Stromal cell of bone marrow (primary cell): ENCODE data around the gene MIGA1.
A peak's percentile ranks its signal among the peaks of the same experiment; 100 is the strongest.
"Not testable (repeated sequence)": the region's sequence is repeated elsewhere in the genome, so short reads cannot be mapped to it uniquely, and the experiment has no call there.

ENCODE experiments used
- DNase-seq: peaks from one replicate; pipeline ENCODE4 v3.0.0-alpha.2; 2012; ENCODE audit warnings: low read depth

Gene MIGA1, protein sequence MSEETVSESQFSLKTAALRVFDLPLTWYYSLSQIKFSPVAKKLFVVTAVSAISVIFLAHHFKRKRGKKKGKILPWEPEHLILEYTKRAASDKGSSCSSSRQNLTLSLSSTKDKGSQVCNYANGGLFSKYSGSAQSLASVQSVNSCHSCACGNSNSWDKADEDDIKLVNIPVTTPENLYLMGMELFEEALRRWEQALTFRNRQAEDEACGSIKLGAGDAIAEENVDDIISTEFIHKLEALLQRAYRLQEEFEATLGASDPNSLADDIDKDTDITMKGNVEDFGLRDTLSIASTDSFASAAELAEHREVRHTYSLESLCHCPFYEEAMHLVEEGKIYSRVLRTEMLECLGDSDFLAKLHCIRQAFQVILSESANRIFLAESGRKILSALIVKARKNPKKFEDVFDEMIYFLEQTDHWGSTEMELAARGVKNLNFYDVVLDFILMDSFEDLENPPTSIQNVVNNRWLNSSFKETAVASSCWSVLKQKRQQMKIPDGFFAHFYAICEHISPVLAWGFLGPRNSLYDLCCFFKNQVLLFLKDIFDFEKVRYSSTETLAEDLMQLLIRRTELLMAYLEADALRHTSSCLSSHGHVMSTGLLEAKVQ

DNA sequence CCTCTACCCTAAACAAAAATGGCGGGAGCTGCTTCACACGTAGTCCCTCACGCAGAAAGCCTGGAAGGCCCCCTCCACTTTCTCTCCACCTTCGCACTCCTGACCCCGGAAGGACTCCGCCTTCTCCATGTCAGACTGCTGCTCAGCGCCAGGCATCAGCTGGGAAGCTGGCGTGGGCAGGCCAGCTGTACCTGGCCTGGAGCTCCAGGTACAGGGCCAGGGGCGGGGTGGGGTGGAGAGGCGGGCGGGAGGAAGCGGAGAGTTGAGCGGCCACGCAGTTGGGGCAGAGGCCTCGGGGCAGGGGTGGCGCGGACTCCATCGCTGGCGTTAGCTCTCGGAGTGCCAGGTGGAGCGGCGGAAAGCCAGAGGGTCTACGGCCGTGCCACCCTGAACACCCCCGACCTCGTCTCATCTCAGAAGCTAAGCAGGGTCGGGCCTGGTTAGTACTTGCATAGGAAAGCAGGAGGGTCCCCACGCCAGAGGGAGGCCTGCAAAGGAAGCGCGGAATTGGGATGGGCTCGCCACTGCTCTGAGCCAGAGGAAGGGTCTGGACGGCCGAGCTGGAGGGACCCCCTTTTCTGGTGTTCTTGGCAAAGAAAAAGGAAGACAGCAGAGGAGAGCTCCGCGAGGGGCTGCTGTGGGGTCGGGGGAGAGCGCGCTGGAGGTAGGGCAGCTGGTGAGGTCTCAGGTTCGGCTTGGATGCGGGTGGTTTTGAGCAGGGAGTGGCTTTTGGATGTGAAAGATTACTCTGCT lies at the start of gene MIGA1:
TSS of gene MIGA1 (plus strand) at position 121 of the 753 bp plus-strand sequence. CDS start 3,604 bp downstream, outside the sequence.
- peak; percentile 87 for DNase-seq

DNA sequence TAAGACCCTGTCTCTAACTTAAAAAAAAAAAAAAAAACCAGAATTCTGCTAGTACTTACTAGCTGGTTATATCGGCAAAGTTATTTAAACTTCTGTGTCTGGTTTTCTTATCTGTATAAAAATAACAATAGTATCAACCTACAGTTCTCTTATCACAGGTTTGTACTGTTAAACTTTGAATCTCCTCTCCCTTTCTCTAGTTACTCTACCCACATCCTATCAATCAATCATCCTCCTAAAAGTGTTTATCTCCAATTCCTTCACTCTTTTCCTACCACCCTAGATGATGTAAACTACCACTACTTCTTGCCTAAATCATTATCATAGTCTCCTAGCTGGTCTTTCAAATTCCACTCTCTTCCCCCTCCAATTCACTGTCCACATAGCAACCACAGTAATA lies 47.4 kb upstream of the MIGA1 start:
- DNase-seq = no peak

DNA sequence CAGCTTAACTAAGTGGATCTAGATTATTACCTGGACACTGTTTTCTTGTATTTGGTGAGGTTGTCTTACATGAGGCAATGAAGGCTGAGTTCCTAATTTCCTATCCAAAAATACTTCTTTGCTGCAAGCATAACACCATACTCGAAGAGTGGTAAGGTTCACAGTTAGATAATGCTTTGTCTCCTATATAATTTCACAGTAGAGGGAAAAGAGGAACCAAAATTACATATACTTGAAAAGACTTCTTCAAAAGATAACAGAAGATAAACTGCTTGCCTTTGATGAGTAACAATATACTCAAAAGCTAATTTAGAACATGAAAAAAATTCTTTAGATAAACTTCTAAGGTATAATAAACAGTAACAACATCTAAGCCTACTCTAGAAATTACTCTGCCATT lies 40.2 kb upstream of the MIGA1 start:
- DNase-seq = no peak

DNA sequence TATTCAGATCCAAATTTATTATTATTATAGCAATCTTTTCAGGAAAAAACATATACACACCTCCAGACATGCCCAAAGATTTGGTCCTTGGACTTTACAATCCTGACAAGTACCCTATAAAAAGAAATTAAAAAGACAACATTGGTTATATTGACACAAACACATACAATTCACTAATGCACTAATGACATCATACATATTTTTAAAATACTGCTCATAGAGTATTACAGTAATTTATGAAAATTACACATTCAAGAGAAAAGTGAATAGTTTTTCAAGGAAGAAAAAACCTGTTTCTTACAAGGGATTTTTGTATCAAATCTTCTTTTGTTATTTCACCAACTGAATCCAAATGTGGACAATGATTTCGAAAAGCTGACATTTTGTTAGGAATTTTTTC lies 38.1 kb upstream of the MIGA1 start:
- DNase-seq = no peak

DNA sequence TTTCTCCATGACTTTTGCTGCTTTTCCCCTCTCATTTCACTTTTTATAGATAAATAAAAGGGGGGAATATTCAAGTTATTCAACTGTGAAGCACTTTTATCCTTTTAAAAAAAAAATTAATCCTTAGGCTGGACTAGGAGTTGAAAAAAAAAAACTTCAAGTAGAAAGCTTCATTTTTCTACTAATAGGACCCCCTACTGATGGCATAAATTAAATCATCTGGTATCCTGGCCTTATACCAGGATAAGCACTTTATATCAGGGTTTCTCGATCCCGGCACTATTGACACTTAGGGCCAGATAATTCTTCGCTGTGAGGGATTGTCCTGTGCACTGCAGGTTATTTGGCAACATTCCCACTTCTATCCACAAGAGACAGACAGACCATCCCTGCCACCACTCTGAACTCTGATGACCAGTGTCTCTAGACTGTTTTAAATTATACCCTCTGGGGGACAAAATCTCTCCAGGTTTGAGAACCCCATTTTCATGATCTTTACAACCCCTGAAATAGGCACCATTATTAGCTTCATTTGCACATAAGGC lies 37.4 kb upstream of the MIGA1 start:
- DNase-seq = no peak

DNA sequence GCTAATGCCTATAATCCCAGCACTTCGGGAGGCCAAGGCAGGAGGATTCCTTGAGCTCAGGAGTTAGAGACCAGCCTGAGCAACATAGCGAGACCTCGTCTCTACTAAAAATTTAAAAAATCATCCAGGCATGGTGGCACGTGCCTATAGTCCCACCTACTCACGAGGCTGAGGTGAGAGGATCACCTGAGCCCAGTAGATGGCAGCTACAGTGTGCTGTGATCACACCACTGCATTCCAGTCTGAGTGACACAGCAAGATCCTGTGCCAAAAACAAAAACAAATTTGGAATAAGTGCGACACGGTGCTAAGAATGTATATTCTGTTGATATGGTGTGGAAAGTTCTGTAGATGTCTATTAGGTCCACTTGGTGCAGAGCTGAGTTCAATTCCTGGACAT lies 34.9 kb upstream of the MIGA1 start:
- no peak for DNase-seq

DNA sequence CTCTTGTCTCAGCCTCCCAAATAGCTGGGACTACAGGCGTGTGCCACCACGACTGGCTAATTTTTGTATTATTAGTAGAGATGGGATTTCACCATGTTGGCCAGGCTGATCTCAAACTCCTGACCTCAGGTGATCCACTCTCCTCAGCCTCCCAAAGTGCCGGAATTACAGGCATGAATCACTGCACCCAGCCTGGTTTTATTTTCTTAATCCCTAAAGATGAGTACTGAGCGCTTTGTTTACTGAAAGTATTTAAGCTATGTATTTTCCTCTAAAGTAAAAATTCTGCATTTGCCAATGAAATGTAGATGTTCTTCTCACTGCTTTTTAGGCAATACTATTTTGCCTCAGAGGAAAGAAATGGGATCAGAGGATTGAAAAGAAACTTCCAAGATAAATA lies 30.0 kb upstream of the MIGA1 start:
- DNase-seq = not testable (repeated sequence)

DNA sequence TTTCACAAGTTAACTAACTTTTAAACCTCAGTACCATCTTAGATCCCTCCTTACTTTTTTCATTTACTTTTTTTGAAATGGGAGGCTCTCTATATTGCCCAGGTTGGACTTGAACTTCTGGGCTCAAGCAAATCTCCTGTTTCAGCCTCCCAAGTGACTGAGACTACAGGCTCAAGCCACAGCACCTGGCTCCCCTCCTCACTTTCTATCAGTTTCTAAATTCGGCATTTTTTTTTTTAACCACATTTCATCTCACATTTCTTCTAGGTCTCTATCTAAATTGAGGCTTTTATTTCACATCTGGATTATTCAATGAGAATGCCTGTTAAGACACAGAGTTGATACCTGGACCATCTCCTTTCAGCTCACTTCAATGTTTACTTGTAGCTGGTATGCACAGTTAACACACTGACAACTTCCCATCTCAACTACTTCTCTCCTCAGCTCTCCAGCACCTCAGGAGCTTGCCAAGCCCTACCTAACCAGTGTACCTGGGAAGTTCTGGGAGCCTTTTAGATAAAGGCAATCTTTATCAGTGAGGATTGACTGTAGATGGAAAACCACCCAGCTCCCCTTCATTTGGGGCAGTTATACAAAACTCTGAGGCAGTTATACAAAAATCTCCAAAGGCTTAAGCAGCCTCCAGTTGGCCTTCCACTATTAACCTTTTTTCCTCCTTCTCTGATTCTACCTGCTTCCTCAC lies 23.2 kb upstream of the MIGA1 start:
- DNase-seq = no peak

DNA sequence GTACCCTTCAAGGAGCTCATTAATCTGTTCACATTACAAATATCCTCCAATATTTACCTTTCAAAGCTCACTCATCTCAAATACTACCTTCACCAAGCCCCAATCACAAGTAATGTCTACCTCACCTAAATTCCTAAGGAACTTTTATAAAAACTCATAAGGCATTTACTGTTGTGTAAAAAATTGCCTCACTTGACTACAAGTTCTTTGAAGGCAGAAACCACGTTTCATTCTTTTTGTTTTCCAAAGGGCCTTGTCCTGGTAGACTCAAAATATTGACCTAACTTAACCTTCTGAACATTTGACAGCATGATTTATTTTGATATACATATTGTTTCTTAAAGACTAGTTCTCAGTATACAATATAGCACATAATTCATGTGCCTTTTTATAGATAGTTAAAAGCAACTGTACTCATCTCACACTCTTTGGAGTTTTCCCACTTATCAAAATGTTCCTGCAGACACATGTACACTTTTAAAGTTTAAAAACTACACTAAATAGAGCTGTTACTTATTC lies 22.3 kb upstream of the MIGA1 start:
- DNase-seq = no peak

DNA sequence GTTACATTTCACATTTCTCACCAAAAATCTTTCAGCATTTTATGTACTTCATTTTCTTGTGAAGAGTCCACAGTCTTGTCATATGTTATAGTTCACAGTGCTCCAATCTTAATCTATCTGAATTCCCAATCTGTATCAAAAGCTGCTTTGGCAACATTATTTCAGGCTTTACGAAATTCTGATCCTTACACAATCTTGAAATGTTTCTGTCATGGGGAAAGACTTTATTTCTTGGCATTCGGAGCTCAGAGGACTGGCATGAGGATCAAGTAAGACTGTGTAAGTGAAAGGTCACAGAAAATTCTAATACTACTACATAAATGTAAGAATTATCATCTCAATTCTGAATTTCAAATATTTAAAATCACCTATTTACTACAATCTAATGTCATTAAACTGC lies 21.8 kb upstream of the MIGA1 start:
- peak; percentile 68 for DNase-seq

DNA sequence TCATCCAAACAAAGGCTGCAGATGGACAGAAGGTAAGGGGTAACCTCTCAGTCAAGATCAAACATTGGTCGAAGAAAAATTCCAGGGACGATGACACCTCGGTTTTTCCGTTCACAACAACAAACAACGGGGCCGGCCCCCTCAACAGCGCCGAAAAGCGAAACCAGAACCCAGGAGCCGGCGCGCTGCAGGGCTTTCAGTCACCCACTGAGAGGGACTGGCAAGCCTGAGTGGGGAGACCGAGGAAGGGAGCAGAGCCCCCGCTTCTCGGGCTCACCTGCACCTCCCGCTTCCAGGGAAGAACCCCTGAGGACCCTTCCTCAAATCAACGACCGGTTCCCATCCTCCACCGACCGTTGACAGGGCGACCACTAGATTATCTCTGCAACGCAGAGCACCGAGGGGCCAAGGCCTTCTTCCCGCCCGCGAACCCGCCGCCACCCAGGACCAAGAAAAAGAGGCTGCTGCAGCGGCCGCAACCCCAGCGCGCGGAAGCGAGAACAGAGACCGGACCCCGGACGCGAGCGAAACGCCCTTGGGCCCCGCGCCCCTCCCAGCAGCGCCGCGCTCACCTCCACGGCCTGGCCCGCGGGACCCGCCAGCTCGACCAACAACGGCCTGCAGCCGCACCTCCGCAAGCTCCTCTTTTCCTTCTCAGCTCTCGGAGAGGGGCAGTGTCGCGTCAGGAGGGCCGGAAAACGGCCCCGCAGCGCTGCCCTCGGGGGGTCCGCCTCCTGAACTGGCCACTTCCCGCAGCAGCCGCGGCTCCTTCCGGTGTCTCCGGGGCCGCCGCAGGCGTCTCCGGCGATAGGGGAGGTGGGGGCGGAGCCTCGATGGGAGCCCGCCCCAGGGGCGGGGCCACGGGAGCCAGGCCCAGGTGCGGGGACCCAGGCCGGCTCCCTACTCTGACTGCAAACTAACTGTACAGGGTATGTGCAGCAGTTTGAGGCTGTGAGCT lies 20.1 kb upstream of the MIGA1 start, which contains the start of gene USP33:
TSS of gene USP33 (minus strand) at position 782 of the 958 bp plus-strand sequence. CDS start 18,155 bp downstream, outside the sequence.
- peak; percentile 51 for DNase-seq

DNA sequence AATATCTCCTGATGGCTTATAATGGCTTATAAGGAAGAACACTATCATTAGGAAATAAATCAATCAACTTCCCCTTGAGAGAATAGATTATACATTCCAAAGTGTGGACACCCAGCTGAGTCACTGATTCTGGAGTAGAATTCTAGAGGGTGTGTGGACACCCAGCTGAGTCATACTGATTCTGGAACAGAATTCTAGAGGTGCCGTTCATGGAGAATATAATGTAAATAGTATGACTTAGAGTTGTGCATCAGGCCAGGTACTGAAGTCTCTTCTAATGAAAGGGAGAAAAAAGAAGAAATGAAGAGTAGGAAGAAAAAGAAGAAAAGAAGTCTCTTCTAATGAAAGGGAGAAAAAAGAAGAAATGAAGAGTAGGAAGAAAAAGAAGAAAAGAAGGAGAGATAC lies 17.4 kb upstream of the MIGA1 start:
- DNase-seq = peak; percentile 32

DNA sequence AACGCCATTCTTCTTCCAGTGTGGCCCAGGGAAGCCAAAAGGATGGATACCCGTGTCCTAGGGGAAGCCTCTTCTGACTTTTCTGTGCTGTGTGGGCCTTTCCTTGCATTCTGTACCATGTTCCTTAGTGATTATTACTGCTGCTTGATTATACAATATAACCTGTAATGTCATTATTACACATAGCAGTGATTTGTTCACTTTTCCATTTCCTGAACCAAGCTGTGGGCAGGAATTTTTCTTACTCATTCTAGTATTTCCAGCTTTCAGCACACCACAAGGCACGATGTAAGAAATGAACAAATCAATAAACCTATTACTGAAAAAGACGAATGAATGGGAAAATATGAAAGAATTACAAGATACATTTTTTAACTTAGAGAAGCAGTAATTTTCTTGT lies 11.4 kb upstream of the MIGA1 start:
- DNase-seq = no peak

DNA sequence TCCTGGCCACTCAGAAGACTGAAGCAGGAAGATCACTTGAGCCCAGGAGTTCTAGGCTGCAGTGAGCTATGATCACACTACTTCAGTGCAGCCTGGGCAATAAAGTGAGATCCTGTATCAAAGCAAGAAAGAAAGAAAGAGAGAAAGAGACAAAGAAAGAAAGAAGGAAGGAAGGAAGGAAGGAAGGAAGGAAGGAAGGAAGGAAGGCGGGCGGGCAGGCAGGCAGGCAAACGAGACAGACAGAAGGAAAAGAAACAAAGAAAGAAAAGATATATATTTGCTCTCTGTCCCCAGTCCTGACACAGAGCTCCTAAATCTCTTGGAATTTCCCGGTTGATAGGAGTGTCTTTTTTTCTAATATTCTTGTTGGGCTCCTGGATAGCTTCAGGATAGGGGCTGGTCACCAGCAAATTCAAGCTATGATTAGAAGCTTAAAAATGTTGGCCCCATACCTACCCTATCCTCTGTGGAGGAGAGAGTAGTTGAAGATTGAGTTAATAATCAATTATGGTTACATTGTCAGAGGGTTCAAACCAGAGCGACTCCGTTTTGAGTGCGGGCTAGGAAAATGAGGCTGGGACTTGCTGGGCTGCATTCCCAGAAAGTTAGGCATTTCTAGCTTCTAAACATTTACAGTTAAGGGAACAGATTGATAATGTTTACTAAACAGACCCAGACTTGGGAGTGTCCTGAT lies 3.3 kb upstream of the MIGA1 start:
- no peak for DNase-seq

DNA sequence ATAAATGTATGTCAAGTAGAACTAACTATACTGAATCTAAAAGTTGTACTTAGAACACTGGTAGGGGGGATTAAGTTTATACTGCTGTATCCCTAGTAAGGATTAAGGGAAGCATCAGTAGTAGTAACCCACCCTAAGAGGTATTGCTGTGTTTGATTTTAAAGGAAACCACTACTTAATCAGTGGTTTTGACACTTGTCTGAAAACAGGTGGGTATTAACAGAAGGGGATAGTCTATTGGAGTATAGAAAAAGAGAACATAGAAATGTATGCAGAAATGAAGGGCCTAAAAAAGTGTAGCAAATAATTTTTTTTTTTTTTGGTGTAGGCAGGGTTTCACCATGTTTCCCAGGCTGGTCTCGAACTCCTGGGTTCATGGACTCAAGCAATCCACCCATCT lies 2.2 kb downstream of the MIGA1 start:
- DNase-seq = no peak

DNA sequence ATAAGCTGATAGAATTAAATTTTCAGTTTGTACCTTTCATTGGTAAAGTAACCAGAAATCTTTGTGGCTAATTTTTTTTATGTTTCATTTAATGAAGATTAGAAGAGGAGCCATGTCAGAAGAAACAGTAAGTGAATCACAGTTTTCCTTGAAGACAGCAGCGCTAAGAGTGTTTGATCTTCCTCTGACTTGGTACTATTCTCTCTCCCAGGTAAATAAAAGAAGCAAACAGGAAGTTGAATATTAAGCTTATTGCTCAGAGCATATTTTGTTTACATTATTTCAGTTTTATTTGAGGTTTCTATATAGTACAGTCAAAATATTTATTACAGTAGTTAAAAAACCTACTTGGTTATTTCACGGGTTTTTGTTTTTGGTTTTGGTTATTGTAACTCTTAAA lies 3.7 kb downstream of the MIGA1 start:
- DNase-seq = no peak

DNA sequence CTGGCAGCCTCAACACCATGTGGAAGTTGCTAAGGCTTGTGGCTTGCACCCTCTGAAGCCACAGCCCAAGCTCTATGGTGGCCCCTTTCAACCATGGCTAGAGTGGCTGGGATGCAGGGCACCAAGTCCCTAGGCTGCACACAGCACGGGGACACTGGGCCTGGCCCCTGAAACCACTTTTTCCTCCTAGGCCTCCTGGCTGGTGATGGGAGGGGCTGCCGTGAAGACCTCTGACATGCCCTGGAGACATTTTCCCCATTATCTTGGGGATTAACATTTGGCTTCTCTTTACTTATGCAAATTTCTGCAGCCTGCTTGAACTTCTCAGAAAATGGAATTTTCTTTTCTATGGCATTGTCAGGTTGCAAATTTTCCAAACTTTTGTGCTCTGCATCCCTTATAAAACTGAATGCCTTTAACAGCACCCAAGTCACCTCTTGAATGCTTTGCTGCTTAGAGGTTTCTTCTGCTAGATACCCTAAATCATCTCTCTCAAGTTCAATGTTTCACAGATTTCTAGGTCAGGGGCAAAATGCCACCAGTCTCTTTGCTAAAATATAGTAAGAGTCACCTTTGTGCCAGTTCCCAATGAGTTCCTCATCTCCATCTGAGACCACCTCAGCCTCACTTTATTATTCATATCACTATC lies 6.8 kb downstream of the MIGA1 start:
- DNase-seq = not testable (repeated sequence)

DNA sequence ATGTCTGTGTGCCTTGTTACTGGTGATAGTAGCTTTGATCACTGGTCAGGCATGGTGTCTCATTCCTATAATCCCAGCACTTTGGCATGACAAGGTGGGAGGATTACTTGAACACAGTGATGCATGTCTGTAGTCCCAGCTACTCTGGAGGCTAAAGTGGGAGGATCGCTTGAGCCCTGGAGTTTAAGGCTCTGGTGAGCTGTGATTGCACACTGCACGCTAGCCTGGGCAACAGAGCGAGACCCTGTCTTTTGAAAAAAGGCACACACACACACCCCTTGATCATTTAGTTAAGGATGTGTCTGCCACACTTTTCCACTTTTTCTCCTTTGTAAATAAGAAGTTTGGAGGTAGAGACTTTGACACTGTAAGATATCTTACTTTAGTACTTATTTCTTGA lies 15.1 kb downstream of the MIGA1 start:
- no peak for DNase-seq

DNA sequence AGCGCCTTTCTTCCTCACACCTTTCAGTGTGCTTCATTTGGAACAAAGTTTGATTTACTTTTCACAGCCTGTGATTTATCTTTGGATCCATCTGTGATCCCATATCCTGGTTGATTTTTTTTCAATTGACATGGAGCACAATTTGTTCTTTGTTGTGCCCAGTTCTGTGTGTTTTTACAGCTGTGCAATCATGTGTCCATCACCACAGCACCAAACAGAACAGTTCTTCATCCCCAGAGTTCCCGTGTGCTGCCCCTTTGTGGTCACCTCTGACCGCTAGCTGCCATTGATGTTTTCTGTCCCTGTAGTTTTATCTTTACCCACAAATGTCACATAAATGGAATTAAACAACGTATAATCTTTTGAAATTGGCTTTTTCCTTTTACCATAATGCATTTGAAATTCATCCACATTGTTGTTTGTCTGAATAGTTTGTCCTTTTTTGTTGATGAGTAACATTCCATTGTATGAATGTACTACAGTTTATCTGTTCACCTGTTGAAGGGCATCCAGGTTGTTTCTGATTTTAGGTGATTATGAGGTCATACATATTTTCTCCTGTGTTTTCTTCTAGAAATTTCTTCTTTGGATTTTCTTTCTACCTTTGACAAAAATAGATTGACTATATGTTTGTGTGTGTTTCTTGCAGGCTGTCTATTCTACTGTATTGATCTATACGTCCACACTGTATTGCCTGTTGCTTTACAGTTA lies 17.4 kb downstream of the MIGA1 start:
- no peak for DNase-seq
